Endodermal cell (in vitro differentiated cells): ENCODE results near the gene ACBD4. TPM values are rescaled to one million over a fixed set of nuclear protein-coding genes. Genes with fewer than 3 reads are reported as not detected.
A peak's percentile ranks its signal among the peaks of the same experiment; 100 is the strongest.

Source experiments
- DNase-seq: peaks from one replicate; pipeline ENCODE4 v3.0.0-alpha.2; 2017
- H3K27ac ChIP-seq: 2 replicates; pipeline ENCODE4 v1.5.1; 2013; ENCODE audit warnings: mild to moderate bottlenecking, low read depth, low read length, moderate library complexity
- H3K27me3 ChIP-seq: 2 replicates; pipeline ENCODE4 v1.6.1; 2013; ENCODE audit warnings: mild to moderate bottlenecking, low read length, moderate library complexity; ENCODE audit not compliant: insufficient read depth, control insufficient read depth, poor library complexity, severe bottlenecking
- H3K36me3 ChIP-seq: 2 replicates; pipeline ENCODE4 v1.7.0; 2013; ENCODE audit warnings: mild to moderate bottlenecking, low read length, moderate library complexity; ENCODE audit not compliant: control insufficient read depth, insufficient read depth
- H3K4me1 ChIP-seq: one replicate; pipeline ENCODE4 v1.7.0; 2013; ENCODE audit warnings: low read length; ENCODE audit not compliant: control insufficient read depth, insufficient read depth
- H3K4me3 ChIP-seq: 2 replicates; pipeline ENCODE4 v1.5.1; 2013; ENCODE audit warnings: mild to moderate bottlenecking, low read length, moderate library complexity
- H3K9ac ChIP-seq: 2 replicates; pipeline ENCODE4 v1.6.1; 2013; ENCODE audit warnings: mild to moderate bottlenecking, low read length, moderate library complexity; ENCODE audit not compliant: poor library complexity, severe bottlenecking; ENCODE audit errors: extremely low read depth
- H3K9me3 ChIP-seq: 2 replicates; pipeline ENCODE4 v1.6.1; 2013; ENCODE audit warnings: mild to moderate bottlenecking, low read length, moderate library complexity; ENCODE audit not compliant: control insufficient read depth
- H3K27ac Mint-ChIP-seq: 2 replicates; pipeline ENCODE4 v1.8.0; 2020; ENCODE audit warnings: mixed read lengths
- H3K27me3 Mint-ChIP-seq: 2 replicates; pipeline ENCODE4 v1.8.0; 2021; ENCODE audit warnings: mild to moderate bottlenecking, mixed read lengths; ENCODE audit not compliant: insufficient read depth
- H3K36me3 Mint-ChIP-seq: 2 replicates; pipeline ENCODE4 v1.8.0; 2020; ENCODE audit warnings: low read depth, mixed read lengths
- H3K4me1 Mint-ChIP-seq: 2 replicates; pipeline ENCODE4 v1.8.0; 2020; ENCODE audit warnings: mixed read lengths
- H3K4me3 Mint-ChIP-seq: 2 replicates; pipeline ENCODE4 v1.8.0; 2020; ENCODE audit warnings: mild to moderate bottlenecking, moderate library complexity, mixed read lengths
- H3K9me3 Mint-ChIP-seq: 2 replicates; pipeline ENCODE4 v1.8.0; 2020; ENCODE audit warnings: mild to moderate bottlenecking, mixed read lengths
- CTCF ChIP-seq: fragments of 200-600 bp; sonication (generic); conservative IDR thresholded peaks from 2 replicates; pipeline ENCODE4 v1.5.0; 2021; ENCODE audit warnings: antibody characterized with exemption, mild to moderate bottlenecking
- WGBS, 2 experiments: methylation state at CpG; one replicate each; pipeline versions ENCODE4 v1.1.5 to v1.1.7; 2013; ENCODE audit warnings: missing lambda C conversion rate in 2 of 2, mixed read lengths in 1 of 2; ENCODE audit not compliant: insufficient coverage in 1 of 2, insufficient read length in 1 of 2; 5-methylcytosine and 5-hydroxymethylcytosine counted together
- total RNA-seq, 2 donors: library from RNA; stranded (reverse); fragmentation: NEBNext Ultra II Directional in 1 of 2; extraction: Animal tissue kit (Norgen Biotek cat#: 25700) in 1 of 2; gene quantifications; 2 replicates in 1 of 2; 3 replicates in 1 of 2; pipeline ENCODE4 v1.2.1, GENCODE V29; 2021

ACBD4 gene
- total RNA-seq, 2 donors from 2014 or later = 17.4 to 19.5 TPM

- no peak for TF ChIP-seq CTCF
- Mint-ChIP-seq H3K9me3 (no peaks in the 10 kb centered on the region), H3K27me3 (no peaks in the 10 kb centered on the region), H3K4me3 (peak overlapping the region; percentile 28), H3K4me1 (peaks cover 37% of the 10 kb centered on the region), H3K27ac (peak overlapping the region; percentile 94), H3K36me3 (peaks cover 4% of the 10 kb centered on the region)
- Histone ChIP-seq H3K27me3 (no peaks in the 10 kb centered on the region), H3K36me3 (peaks cover 6% of the 10 kb centered on the region), H3K27ac (peak overlapping the region; percentile 72), H3K4me3 (no peak overlapping the region), H3K4me1 (peaks cover 26% of the 10 kb centered on the region), H3K9ac (peak overlapping the region; percentile 38), H3K9me3 (no peaks in the 10 kb centered on the region)
- WGBS, 2 experiments = 75 to 80% methylated on average over 1 to 5 of the region's 5 CpGs
- no peak for DNase-seq
Observed at GRCh38 chr17:45172232-45172540, 36.7 kb downstream of the ACBD4 start.

- peak; percentile 87 for DNase-seq
- Mint-ChIP-seq H3K4me3 (peak overlapping the region; percentile 21), H3K27me3 (no peaks in the 10 kb centered on the region), H3K4me1 (peaks cover 37% of the 10 kb centered on the region), H3K36me3 (peaks cover 4% of the 10 kb centered on the region), H3K9me3 (no peaks in the 10 kb centered on the region), H3K27ac (peak overlapping the region; percentile 92)
- H3K9ac ChIP-seq = no peak overlapping the region
- no peaks in the 10 kb centered on the region for H3K27me3 ChIP-seq
- WGBS, 2 experiments = 75% methylated on average over 7 to 8 of the region's 10 CpGs
- peak overlapping the region; percentile 72 for H3K27ac ChIP-seq
- no peaks in the 10 kb centered on the region for H3K9me3 ChIP-seq
- peaks cover 26% of the 10 kb centered on the region for H3K4me1 ChIP-seq
- no peak overlapping the region for H3K4me3 ChIP-seq
- H3K36me3 ChIP-seq = peaks cover 6% of the 10 kb centered on the region
- TF ChIP-seq CTCF = peak; percentile 42
Observed at GRCh38 chr17:45172541-45173286, 37.2 kb downstream of the ACBD4 start.

GRCh38 chr17:45175759-45176115, 40.2 kb downstream of the ACBD4 start:
- peak overlapping the region; percentile 83 for H3K27ac Mint-ChIP-seq
- Histone ChIP-seq H3K27me3 (no peaks in the 10 kb centered on the region), H3K4me3 (no peak overlapping the region), H3K9ac (no peak overlapping the region), H3K9me3 (no peaks in the 10 kb centered on the region), H3K4me1 (peaks cover 22% of the 10 kb centered on the region), H3K27ac (no peak overlapping the region), H3K36me3 (no peaks in the 10 kb centered on the region)
- H3K27me3 Mint-ChIP-seq = no peaks in the 10 kb centered on the region
- H3K4me1 Mint-ChIP-seq = peaks cover 28% of the 10 kb centered on the region
- no peaks in the 10 kb centered on the region for H3K9me3 Mint-ChIP-seq
- no peak for DNase-seq
- TF ChIP-seq CTCF = no peak
- no peak overlapping the region for H3K4me3 Mint-ChIP-seq
- WGBS, 2 experiments = 80 to 96% methylated on average over 2 to 3 of the region's 3 CpGs
- no peaks in the 10 kb centered on the region for H3K36me3 Mint-ChIP-seq
